Left ventricle myocardium superior (tissue), 1 donor: ENCODE measurements around the gene LRRC46. TPM values are rescaled to one million over a fixed set of nuclear protein-coding genes. Genes with fewer than 3 reads are reported as not detected.

Source experiments
- ATAC-seq: fragments of 200-7000 bp; cut with Tn5 transposase; one replicate; pipeline ENCODE4 v1.9.1; 2020; ENCODE audit warnings: mild to moderate bottlenecking, moderate library complexity
- DNase-seq: peaks from one replicate; pipeline ENCODE4 v3.0.0-alpha.2; 2020
- intact Hi-C: fragments of 100-400 bp; cut with micrococcal nuclease; formaldehyde crosslinking; loops from one replicate; pipeline ENCODE4 v1.11.0; 2022
- total RNA-seq: library from RNA; stranded (reverse); fragmentation: NEBNext Ultra II Directional; extraction: Animal tissue kit (Norgen Biotek cat#: 25700); gene quantifications from one replicate; pipeline ENCODE4 v1.2.1, GENCODE V29; 2021
- donor health status: DM: no; HTN: yes; CAD: no; lungs with severe emphysema.

LRRC46 gene
- total RNA-seq, 1 donor from 2014 or later = not detected

DNA sequence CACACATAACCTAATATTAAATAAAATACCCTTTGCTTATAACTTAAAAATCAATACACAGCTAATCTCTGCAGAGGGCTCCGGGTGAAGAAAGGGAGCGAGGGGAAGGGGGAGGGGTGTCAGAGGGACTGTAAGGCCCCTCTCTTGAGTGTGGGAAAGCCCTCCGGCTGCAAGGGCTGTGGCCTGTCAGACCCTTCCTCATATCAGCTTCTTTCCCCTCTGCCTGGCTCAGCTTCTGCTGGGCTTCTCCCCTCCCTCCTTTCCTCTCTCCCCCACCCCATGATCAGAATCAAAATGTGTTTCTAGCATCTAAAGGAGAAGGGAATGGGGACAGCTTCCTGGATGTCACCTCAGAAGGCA, 14.2 kb downstream of the LRRC46 start:
- no peak for ATAC-seq
- no peak for DNase-seq
- intact Hi-C loops = no loop called here

DNA sequence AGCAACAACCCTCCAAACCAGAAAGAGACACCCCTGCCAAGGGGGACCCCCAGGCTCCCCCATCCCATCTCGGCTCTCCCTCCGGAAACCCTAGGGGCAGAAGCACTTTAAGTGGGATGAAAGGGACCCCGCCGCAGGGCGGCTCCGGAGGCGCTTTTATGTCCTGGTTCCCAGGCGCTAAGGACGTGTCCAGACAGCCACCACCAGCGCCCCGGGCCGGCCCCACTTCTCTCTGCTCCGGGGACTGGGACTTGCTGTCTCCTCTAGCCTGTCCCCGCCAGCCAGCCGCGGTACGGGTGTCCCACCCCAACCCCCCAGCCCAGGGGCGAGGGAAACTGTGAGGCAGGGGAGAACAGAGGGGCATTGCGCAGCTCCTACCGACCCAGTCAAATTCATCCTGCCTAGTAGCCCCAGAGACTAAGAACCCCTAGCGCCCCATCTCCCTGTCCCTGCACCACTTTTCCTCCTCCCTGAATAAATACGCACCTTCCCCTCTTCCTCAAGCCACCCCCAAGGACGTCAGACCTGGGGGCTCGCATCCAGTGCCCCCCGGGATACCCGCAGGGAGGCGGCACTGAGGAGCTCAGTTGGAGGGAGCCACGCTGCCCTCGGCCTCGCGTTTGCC, 15.4 kb downstream of the LRRC46 start:
- intact Hi-C loops = no loop called here
- ATAC-seq = no peak
- DNase-seq = no peak

DNA sequence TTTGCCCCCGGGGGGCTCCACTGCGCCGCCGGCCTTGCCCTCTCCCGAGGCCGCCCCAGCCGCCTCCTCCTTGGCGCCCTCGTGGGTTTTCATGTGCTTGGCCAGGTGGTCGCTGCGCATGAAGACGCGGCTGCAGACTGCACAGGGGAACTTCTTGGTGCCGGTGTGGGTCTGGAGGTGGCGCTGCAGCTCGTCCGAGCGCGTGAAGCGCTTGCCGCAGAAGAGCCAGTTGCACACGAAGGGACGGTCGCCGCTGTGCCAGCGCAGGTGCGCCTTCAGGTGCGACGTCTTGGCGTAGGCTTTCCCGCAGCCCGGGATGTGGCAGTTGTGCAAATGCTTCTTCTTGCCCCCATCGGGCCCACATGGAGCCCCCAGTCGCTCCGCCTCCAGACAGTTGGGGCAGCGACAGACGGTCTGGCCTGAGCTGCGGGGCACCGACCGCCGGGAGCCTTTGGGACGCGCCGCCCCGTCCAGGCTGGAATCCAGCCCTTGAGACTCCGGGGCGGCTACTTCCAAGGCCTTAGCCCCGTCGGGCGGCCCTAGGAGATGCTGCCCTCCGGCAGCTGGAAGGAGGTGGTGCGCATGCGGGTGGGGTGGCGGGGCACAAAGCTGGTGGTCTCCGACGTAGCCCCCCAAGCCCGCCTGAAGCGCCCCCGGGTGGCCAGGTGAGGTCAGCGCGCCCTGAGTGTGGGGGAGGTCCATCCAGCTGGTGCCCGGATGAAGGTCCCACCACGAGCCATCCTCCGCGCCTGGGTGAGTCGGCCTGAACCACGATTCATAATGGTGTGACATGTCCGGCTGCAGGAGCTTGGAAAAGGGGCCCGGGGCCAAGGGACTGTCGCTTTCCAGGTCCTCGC, 16.1 kb downstream of the LRRC46 start:
- DNase-seq = no peak
- intact Hi-C loops = no loop called here

DNA sequence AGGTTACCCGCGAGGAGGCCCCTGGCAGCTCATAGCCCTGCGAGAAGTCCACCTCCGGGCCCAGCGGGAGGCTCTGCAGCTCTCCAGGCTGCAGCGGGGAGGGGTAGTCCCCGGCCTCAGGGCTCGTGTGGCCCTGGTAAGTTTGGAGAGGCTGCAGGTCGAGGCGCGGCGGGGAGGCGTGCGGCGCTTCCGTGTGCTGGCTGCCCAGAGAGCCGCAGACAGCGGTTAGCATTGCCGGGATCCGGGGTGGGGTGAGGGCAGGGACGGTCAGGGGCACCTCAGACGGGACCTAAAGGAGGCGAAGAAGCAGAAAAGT, 16.7 kb downstream of the LRRC46 start:
- DNase-seq (no peak), ATAC-seq (no peak)
- intact Hi-C loops = no loop called here

More for the DNA sequence above, 16.1 kb downstream of the LRRC46 start:
- no peak for ATAC-seq

DNA sequence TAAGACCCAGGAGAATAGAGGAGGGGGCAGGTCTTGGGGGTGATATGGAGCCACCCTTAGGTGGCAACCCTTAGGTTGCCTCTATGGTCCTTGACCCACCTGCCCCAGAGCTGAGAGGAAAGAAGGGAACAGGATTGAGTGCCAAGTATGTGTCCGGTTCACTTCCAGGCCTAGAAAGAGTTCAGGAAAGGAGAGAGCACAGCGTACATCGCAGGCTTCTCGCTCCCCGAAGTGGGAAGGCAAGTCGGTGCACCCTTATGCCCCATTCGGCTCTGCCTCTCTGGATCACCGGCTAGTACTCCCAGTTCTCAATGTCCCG, 18.9 kb downstream of the LRRC46 start:
- ATAC-seq (peak; percentile 7), DNase-seq (no peak)
- intact Hi-C loops = no loop called here

DNA sequence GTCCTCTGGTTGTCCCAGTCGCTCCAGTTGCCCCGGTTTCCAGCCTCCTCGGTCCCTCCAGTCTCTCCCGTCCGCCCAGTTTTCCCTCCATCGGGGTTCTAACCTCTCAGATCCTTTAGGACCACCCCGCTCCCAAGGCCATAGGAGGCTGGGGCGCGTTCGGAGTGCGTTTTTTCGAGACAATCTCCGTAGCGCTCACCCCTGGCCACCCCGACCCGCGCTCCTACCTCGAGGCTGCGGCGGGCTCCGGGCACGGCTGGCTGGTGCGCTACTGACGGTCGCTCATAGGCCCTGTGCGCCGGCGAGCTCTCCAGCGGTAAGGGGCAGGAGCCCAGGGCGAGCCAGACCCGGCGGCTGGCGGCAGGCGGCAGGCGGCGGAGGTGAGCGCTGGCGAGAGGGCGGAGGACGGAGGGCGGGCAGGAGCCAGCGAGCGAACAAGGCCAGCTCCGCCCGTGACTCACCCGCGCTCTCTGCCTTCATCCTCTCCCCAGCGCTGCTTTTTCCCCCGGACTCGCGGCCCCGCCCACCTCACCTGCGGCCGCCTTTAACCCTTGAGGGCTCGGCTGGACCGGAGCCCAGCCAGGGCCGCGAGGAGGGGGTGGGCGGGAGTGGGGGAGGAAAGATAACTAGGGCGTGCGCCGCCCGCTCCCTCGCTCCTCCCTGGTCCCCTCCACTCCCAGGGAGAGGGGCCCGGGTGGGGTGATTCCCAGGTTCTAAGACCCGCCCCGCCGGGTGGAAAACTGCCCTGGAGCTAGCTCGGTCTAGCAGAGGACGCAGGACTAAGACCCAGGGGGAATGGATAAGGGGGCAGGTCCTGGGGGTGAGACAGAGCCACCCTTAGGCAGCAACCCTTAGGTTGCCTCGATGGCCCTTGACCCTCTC, 19.5 kb downstream of the LRRC46 start, which contains the start of gene SP6:
Gene SP6, minus strand, starts transcription at position 472 of the 882 bp plus-strand sequence. CDS start 2,734 bp downstream, outside the sequence.
- ATAC-seq = peak; percentile 93
- intact Hi-C loops = no loop called here
- peak; percentile 74 for DNase-seq

DNA sequence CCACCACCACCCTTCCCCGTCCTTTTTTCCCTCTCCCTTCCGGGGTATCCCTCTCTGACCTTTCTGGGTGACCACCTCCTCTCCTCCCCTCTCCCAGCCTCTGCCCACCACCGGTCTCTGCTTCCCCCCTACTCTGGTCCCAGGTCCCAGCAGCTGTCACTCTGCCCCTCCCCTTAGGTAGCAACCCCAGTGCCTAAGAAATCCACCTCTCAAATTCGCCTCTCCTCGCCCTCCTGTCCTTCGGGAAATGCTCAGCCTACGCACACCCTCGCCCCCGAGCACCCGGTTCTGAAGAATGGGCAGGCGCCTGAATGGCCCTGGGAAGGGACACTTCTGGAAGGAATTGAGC, 20.3 kb downstream of the LRRC46 start:
- DNase-seq (no peak), ATAC-seq (no peak)
- intact Hi-C loops = no loop called here

DNA sequence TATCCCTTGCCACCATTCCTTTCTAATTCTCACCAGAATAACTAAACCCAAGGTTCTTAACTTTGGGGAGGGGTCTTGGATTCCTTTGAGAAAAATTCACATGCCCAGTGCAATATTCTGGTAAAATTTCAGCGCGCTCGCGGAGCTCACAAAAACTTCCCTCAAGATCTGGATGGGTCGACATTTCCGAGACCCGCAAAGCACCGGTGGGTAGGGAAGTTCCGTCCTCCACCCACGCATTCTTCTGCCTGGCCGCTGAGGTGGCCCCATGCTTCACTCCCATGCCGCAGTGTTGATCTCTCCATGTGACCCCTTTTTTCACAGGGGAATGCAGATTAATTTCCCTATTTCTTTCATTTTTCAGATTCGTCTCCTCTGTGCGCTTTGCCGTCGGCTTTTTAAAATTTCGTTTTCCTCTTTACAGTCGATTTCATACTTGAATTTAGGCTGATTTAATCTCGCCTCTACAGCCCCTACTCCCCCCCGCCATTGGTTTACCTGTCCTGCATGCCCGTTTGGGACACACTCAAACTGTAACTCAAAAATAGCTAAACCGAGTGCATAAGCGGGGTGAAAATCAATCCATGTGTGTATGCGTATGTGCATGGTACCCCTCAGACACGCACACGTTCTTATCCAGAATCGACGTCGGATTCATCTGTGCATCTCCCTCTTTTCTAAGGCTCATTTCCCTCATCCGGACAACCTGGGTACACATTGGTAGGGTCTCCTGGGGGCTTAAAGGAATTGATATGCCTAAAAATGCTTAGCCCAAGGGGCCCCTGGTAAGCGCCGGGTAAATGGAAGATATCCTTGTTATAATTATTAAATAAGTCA, 20.9 kb downstream of the LRRC46 start:
- intact Hi-C loops = no loop called here
- ATAC-seq (no peak), DNase-seq (no peak)

DNA sequence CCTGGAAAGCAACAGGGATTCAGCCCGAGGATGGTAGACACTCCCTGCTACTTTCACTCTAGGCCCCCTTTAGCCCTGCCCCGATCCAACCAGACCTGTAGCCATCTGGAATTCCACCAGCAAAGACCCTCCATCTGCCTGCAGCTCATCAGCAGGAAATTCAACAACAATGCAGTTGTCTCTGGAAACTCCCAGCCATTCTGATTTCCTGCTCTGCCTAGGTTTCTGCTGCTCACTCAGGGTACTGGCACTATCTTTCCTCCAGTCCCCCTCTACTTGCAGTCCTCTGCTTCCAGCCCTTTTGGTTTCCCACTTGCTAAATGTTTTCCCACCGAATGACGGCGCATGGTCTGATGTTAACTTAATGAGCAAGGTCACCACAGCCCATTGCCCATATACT, 22.1 kb downstream of the LRRC46 start:
- ATAC-seq (no peak), DNase-seq (no peak)
- intact Hi-C loops = no loop called here

DNA sequence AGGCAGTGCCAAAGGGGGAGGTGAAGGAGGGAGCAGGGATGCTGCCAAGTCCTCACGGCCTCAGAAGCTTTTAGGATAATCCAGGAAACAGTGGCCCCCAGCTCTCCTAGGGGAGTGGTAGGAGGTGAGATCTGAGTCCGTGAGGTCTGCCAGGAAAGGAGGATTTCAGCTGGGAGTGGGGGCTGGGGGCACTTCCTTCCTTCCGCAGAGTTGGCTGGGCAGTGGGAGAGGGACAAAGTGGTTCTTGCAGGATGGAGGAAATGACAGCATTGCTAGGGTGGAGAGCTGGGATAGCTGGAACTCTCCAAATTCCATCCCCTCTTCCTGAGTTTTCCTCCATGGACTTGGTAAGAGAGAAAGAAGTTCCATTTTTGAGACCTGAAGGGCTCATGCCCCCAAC, 24.3 kb downstream of the LRRC46 start:
- ATAC-seq (no peak), DNase-seq (no peak)
- intact Hi-C loops = no loop called here

DNA sequence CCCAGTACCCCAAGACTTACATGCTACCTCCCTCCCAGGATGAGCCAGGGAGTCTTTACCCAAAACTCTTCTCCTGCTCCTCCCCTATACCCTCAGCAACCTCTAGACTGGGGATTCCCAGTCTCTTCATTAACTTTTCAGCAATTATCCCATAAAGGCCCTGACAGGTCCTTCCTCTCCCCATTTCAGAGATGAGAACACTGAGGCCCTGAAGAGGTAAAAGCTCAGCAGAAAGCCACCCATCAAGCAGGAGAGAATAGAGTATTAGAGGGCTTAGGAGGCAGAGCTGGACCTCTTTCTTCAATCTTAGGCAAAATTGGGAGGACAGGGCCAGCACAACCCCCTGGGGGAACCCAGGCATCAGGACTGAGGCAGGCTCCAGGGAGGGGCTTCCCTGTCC, 25.4 kb downstream of the LRRC46 start:
- ATAC-seq (no peak), DNase-seq (no peak)
- intact Hi-C loops = no loop called here

DNA sequence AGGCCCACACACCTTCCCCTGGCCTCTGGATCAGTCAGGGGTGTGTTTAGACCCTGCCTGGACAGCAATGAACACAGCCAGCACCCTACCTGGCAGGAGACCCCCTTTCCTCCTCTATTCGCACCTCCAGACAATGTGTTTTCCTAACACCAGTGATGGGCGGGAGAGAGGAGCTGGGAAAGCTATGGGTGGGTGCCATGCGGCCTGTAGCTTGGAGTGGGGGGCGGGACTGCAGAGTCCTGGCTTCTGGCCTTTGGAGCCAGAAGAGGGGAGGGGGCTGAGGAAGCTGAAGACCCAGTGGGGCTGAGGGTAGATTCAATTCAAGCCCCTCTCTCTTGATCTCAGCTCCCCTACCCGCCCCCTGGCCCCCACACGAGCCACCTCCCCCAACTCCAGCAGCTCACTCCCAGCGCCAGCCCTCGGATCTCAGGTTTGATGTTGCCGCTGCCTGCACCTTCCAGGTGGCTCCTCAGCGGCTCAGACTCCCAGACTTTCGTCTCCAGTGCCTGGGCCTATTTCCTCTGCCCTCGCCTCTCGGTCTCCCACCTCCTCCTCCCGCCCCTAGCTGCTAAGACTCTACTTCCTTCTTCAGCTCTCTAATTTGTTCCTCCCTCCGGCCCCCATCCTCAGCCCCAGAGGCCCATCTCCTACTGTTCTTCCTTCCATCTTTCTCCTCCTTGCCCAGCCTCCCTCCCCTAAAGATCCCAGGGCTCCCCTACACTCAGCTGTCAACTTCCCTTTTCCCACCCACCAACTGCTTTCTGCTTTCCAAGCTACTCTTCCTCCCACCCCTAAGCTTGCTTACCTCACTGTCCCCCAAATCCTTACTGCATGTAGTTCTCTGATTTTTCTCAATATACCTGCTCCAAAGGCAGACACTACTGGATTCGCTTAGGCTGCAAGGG, 26.3 kb downstream of the LRRC46 start:
- no peak for ATAC-seq
- intact Hi-C loops = no loop called here
- no peak for DNase-seq

DNA sequence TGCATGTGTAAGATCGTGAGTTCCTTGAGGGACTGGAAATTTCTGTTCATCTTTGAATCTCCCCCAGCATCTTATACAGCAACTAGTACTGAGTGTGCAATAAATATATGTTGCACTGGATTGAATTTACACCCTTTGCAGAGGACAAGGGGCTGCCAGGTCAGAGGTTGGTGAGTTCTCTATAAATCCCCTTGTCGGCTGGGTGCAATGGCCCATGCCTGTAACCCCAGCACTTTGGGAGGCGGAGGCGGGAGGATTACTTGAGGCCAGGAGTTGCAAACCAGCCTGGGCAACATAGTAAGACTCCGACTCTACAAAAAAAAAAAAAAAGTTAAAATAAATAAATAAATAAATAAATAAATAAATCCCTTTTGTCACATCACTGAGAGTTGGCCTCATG, 28.9 kb downstream of the LRRC46 start:
- intact Hi-C loops = no loop called here
- no peak for DNase-seq
- no peak for ATAC-seq

DNA sequence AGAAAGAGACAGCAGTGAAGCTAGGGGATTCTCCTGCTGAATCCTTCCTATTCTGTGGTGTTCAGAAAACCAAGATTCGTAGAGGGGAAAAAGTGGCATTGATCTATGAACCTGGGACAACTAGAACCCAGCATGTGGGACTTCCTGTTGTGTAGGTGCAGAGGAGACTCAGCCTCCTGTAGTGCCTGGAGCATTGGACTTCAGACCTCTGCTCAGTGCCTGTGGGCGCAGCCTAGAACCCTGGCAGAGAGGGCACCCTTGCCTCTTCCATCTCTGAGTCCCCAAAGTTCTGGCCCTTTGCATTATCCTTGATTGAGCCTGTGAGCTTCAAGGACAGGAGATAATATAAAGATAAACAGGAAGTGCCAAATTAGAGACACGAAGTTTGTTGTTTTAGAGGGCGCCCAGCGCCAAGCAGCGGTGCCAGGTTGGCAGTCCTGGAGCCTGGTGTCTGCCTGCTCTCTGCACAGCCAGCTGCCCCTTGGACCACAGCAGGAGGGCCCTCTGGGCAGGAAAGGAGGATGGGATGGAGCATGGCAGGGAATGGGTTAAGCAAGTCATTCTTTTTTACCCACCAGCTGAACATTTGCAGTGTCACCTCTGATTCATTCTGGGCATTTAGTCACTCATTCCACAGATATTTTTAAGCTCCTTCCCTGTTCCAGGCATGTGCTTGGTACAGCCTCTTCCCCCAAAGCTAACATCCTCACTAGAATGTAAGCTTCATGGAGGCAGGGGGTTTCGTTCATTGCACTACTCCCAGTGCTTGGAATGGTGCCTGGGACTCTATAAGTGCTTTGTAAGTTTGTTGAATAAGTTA, 31.4 kb downstream of the LRRC46 start:
- intact Hi-C loops = no loop called here
- no peak for DNase-seq
- ATAC-seq = no peak

DNA sequence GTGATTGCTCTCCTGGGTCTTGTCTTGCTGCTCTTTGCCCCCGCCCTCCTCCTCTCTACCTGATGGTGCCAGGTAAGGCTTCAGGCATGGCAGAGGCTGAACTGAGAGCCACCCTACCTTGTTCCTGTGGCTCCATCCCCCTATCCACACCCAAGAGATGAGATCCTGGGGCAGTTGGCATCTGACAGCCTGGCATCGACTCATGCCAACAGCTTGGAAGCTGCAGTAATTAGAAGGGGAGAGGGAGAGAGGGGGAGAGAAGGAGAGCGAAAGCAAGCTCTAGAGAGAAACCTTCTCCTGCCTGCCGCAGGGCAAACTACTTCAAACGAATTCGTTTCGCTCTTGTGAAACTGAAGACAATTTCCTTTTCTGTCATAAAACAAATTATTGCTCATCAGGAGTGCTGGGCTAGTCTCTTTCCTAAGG, 33.3 kb downstream of the LRRC46 start:
- intact Hi-C loops = no loop called here
- DNase-seq = no peak
- no peak for ATAC-seq

DNA sequence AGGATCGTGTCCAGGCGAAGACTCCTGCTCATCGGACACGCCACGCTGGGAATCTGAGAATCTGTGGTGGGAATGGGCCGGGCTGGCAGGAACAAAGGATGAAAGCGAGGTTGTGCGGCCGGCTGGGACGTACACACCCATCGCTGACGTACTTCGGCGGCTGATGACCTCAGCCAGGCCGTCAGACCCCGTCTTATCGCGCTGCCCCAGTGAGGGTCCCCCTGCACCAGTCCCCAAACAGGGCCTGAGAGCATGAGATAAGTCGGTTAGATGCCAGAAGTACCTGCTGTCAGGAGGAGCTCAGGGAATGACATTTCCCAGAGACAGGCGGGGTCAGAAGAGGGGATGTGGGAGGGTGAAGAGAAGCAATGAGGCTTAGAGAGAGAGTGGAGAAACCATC, 35.5 kb downstream of the LRRC46 start:
- intact Hi-C loops = no loop called here
- no peak for DNase-seq
- ATAC-seq = peak; percentile 34

DNA sequence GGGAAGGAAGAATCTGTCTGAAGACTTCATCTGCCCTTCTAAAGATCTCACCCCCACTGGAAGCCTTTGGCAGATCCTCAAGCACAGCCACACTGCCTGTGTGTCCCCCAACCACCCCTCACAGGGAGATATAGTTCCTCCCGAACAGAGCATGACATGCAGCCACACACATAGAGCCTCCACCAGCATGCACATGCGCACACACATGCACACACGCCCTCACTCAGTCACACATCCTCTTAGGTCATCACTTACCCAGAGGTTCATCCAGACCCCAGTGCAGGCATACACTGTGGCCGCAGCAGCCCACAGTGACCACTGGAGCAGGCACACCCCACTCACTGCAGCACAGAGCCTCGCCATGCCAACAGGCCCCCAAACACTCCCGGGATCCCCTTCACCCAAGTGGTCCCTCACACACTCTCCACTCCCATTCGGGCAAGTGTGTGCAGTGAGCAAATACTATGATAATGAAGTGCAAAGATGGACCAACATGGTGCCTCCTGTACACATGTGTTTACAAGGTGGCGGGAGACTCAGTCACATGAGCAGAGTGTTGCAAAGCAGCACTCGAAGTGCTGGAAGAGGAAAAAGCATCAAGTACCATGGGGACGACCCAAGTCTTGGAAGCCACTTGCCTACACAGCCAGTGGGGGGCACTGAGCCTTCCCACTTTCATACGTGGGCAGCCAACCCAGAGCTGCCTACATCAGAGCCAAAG, 36.5 kb downstream of the LRRC46 start:
- no peak for DNase-seq
- no peak for ATAC-seq
- intact Hi-C loops = no loop called here
